GM18909 (cell line): ENCODE measurements around the gene IL21R.
"Not testable (repeated sequence)": the region's sequence is repeated elsewhere in the genome, so short reads cannot be mapped to it uniquely, and the experiment has no call there.

Experiments
- ATAC-seq: cut with Tn5 transposase; IDR thresholded peaks from one replicate; pipeline ENCODE4 v1.9.1; 2021; ENCODE audit warnings: mild to moderate bottlenecking; ENCODE audit not compliant: unreplicated experiment, poor library complexity

Gene IL21R

DNA sequence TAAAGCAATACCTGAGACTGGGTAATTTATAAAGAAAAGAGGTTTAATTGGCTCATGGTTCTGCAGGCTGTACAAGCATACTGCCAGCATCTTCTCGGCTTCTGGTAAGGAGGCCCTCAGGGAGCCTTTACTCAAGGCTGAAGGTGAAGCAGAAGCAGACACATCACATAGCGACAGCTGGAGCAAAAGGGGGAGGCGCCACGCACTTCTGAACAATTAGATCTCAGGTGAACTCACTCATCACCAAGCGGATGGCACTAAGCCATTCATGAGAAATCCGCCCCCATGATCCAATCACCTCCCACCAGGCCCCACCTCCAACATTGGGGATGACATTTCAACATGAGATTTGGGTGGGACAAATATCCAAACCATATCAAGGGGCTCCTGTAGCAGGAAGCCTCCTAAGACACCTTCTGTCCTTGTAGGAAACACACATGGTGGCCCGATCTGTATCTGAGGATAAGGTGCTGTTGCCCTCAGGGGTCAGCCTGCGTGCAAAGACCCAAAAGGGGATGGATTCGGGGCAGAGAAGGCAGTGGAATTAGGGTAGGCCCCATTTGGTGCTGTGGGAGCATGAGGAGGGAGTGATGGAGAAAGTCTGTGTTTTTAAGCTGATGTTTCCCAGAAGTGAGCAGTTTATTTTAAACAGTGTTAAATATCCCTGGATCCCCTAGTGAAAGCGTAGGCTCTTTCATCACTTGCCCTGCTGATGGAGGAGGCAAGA, 23.0 kb downstream of the IL21R start:
- no peak for ATAC-seq

DNA sequence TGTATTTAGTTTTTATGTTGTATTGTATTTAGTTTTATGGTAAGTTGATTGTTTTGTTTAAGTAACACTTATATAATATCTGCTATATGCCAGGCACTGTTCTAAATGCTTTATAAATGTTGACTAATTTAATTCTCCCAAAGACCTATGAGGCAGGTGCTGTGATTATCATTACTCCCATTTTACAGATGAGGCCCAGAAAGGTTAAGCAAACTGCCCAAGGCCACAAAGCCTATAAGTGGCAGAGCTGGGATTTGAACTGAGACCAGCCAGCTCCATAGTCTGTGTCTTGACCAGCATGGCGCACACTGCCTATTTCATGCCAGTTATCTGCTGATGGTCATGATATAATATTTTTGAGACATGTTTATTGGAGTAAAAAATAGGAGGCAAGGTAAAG, 24.0 kb downstream of the IL21R start:
- no peak for ATAC-seq

DNA sequence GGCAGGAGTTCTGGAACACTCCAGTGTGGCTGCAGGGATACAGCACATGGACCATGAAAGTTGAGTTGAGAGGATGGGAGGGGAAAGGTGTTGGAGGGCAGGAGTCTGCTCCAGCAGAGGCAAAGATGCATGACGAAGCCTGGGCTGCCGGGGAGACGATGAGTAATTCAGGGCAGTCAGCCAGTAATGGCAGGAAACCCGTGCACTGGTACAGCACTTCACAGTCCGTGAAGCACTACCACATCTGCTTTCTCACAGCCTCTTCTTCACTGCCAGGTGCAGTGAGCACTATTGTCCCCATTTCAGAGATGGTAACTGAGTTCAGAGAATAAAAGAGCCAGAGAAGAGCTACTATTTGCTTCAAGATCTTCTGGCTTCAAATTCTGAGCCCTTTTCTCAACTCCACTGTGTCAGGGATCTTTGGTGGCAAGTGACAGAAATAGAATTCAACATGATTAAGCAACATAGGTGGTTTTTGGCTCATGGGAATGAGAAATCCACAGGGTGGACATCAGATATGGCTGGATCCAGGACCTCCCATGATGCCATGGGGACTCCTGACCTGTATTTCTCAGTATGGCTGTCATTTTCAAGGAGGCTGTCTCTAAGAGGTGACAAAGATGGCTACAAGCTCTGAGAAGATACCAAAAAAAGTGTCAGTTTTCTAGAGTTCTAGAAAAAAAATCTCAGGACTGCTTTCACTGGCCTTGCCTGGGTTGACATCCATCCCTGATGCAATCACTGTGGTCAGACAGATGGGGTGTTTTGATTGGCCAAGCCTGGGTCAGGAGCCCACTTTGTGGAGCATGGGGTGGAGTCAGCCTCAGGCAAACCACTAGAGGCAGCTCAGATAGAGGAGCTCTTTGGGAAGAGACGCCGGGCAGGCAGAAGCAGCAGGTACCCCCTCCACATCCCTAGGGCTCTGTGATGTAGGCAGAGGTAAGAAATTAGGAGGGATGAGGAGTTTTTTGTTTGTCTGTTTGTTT, 24.7 kb downstream of the IL21R start:
- peak; percentile 72 for ATAC-seq

- no peak for ATAC-seq
Observed at GRCh38 chr16:27427538-27427937, 25.6 kb downstream of the IL21R start.

- no peak for ATAC-seq
Observed at GRCh38 chr16:27428026-27428785, 26.2 kb downstream of the IL21R start.

DNA sequence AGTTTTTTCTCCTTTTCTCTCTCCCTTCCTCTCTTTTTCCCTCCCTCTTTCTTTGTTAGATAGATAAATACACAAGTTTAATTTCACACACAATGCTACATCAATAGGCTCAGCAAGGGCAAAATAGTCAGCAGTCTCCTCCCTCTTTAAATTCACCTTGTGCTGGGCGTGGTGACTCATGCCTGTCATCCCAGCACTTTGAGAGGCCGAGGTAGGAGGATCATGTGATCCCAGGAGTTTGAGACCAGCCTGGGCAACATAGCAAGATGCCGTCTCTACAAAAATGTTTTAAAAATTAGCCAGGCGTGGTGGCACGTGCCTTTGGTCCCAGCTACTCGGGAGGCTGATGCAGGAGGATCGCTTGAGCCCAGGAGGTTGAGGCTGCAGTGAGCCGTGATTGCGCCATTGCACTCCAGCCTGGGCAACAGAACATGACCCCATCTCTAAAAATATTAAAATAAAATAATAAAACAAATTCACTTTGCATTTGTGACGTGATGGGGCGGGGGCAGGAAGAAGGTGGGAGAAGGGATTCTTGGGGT, 27.4 kb downstream of the IL21R start:
- ATAC-seq, result no peak

DNA sequence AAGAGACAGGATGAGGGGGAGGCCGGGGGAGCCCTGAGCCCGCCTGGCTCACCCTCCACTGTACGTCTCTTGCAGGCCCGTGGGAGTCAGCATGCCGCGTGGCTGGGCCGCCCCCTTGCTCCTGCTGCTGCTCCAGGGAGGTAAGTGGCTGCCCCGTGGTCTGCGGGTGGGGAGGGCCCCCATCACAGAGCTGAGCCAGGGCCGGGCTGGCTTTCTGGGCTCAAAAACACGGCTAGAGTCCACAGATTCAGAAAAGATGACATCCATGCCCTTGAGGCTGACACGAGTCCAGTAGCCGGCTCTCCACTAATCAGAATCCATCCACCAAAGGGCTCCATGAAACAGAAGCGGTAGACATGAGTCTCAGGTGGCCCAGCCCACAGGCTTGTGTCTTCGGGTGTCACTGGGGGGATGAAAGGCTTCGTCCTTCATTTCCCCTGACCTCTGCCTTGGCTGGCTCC, 28.0 kb downstream of the IL21R start:
- no peak for ATAC-seq

DNA sequence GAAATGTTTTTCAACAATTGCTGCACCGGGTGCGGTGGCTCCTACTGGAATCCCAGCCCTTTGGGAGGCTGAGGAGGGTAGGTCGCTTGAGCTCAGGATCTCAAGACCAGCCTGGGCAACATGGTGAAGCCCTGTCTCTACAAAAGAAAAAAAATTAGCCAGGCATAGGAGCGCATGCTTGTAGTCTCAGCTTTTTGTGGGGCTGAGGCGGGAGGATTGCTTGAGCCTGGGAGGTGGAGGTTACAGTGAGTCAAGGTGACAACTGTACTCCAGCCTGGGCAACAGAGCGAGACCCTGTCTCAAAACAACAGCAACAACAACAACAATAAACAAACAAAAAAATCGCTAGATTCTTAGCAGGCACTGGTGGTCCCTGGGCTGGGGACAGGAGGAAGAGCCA, 28.5 kb downstream of the IL21R start:
- no peak for ATAC-seq

DNA sequence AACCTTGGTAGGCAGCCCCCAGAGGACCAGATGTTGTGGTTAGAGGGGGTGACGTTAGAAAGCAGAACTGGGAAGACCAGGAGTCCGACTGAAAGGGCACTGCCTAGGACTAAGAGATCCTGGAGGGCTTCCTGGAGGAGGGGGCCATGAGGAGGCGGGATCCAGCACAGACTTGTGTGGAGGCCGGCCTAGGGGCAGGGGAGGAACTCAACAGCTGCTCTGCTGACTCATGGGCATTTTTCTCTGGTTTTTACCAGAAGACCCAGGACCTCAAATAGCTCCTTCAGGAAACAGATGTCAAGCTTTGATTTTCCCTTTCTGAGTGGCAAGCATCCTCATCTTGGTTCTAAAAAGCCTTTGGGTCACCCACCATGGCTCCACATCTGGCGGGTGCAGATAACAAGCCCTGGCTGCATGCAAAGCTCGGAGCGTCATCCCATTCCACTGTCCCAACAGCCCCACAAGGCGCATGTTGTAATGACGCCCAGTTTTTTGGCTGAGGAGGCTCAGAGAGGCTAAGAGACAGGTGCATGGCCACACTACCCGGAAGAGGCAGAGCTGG, 29.0 kb downstream of the IL21R start:
- no peak for ATAC-seq

- ATAC-seq, result no peak
Observed at GRCh38 chr16:27431773-27432532, 30.0 kb downstream of the IL21R start.

- no peak for ATAC-seq
Observed at GRCh38 chr16:27432558-27432957, 30.6 kb downstream of the IL21R start.

DNA sequence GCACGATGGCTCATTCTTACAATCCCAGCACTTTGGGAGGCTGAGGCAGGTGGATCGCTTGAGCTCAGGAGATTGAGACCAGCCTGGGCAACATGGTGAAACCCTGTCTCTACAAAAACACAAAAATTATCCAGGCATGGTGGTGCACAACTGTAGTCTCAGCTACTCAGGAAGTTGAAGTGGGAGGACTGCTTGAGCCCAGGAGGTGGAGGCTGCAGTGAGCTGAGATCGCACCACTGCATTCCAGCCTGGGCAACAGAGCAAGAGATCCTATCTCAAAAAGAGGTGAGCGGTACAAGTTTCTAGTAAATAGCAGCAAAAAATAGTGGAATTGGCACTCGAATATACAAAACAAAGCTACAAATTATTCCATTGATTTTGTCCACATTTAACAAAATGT, 31.2 kb downstream of the IL21R start:
- ATAC-seq, result not testable (repeated sequence)

DNA sequence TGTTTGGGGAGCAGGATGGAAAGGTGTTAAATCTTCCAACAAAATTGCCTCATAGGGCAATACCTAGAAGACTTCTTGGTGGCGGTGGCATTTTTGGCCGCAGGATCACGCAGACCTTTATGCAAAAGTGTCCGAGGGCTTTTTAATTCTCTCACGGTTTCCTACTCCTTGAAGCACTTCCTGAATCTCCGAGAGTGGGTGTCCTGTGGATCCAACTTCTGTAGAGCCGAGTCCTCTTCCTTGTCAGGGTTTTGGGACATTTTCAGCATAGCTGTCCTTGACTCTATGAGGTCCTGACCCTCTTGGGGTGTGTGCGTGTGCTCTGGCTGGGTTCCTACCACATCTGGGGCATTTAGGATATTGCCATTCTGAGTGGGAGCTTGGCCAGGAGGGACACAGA, 31.7 kb downstream of the IL21R start:
- no peak for ATAC-seq

GRCh38 chr16:27434141-27435051, 32.4 kb downstream of the IL21R start:
- ATAC-seq, result no peak

- not testable (repeated sequence) for ATAC-seq
Observed at GRCh38 chr16:27435146-27435545, 33.2 kb downstream of the IL21R start.

DNA sequence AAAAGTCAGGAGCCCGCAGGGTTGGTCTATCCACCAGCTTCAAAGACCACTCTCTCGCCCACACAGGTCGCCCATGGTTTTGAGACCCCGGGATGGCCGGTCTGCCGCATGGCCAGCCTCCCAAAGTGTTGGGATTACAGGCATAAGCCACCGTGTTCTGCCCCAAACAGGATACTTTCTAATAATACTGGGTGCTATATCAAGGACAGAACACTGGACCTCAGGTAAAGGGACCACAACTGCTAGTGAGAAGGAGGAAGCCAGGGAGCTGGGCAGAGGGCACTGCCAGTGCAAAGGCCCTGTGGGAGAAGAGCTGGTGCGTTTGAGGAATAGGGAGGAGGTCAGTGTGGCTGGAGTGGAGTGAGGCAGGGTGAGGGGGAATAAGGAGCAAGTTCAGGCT, 34.1 kb downstream of the IL21R start:
- no peak for ATAC-seq

- ATAC-seq, result no peak
Observed at GRCh38 chr16:27436921-27437650, 35.1 kb downstream of the IL21R start.

DNA sequence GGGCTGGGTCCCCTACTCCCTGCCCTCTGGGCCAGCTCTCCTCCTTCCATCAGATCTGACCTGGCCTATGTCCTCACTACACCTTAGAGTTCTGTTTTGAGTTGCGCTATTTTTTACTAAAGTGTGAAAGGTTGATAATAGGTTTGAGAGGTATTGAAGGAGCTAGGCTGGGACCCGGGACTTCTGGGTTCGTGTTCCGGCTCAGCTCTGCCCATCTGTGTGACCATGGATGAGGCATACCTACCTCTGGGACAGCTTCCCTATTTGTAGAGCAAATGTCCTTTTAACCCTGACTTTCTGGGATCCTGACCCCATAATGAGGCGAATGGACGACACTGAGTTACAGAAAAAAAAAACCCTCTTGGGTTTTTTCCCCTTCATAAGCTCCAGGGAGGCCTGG, 36.0 kb downstream of the IL21R start:
- no peak for ATAC-seq
